GM21367 (cell line): Measurements from ENCODE around the gene KCTD17.

ENCODE experiments used
- ATAC-seq: cut with Tn5 transposase; IDR thresholded peaks from one replicate; pipeline ENCODE4 v1.9.1; 2021; ENCODE audit not compliant: unreplicated experiment

Gene KCTD17, protein sequence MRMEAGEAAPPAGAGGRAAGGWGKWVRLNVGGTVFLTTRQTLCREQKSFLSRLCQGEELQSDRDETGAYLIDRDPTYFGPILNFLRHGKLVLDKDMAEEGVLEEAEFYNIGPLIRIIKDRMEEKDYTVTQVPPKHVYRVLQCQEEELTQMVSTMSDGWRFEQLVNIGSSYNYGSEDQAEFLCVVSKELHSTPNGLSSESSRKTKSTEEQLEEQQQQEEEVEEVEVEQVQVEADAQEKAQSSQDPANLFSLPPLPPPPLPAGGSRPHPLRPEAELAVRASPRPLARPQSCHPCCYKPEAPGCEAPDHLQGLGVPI

DNA sequence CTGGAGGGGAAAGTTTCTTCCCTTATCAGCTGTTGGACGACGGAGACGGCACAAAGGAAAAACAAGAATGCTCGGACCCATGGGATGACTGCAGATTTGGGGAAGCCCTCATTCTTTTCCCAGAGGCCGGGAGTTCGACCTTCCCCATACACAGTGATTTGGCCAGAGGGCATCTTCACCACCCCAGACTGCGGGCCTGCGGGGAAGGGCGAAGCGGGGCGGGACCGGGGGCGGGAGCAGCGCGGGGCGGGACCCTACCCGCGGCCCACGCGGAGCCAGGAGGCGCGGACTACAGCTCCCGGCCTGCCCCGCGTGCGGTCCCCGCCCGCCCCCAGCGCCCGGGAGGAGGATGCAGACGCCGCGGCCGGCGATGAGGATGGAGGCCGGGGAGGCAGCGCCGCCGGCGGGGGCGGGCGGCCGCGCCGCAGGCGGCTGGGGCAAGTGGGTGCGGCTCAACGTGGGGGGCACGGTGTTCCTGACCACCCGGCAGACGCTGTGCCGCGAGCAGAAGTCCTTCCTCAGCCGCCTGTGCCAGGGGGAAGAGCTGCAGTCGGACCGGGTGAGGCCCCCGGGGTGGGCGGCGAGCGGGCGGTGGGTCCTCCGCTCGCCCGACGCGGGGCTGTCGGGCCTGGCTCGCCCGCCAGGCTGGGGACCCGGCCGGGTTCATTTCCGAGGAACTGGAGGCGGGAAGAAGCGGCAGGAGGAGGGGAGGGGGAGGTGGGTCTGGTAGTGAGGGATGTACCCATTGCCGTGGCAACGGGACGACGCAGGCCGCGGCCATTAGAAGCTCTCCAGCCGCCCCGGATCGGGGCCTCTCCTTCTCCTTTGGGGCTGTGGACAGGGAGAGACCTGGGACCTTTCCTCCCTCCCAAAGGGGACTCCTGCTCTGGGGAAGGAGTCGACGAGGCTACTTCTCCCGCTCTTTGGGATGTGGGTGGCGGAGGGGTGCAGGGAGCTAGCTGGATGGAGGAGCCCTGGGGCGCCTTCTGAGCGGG is at the start of gene KCTD17:
TSS of gene KCTD17 (plus strand) at position 352 of the 995 bp plus-strand sequence. CDS start at position 371, 19 bp downstream.
- ATAC-seq: peak; percentile 58

DNA sequence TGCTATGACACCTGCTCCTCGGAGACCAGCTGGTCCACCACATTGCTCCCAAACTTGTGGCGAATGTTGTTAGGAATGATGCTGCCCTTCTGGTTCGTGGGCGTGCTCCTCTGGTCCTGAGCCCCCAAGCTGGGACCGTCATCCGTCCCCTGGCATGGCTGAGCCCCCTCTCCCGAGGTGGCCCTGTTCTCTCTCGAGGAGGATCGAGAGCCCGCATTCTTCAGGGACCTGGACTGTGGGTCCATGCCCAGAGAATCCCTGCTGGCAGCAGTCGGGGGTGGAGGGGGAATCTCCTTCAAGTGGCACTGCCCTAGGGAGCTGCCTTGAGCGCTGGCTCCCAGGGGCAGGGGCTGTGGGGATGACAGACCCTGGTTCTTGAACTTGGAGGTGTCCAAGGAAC is 49.7 kb upstream of the KCTD17 start:
- no peak for ATAC-seq

DNA sequence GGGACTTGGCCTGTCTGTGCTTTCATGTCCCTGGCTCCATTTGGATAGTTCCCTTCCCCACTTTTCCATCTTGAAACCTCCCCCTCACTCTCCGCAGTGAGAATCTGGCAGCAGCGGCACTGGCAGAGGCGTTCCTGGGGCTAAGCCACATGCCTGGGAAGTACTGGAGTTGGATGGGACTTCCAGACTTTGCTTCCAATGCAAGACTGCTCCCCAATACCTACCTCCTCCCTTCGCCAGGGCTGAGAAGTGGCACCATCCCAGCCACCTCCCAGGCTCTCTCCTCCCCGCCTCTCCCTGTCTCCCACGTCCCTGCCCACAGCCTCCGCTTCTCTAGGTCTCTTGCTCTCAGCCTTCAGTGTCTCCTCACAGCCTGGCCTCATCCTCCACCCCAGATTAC is 48.9 kb upstream of the KCTD17 start:
- no peak for ATAC-seq

DNA sequence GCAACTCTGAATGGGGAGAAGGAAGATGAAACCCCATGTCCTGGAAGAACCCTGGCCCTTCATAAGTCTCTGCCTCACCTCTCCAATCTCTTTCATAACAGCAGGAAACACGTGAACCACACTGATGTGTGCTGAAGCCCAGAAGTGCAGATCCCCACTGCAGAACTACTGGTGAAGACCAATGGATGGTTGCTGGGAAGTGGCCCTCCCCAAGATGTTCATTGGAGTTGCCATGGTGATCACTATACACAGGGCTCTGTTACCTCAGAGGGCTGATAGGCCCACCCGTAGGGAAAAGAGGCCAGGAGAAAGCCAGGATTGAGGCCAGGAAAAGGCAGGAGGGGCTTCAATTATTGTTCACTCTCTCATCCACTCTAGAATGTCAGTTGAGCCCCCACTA is 43.9 kb upstream of the KCTD17 start:
- ATAC-seq: no peak

DNA sequence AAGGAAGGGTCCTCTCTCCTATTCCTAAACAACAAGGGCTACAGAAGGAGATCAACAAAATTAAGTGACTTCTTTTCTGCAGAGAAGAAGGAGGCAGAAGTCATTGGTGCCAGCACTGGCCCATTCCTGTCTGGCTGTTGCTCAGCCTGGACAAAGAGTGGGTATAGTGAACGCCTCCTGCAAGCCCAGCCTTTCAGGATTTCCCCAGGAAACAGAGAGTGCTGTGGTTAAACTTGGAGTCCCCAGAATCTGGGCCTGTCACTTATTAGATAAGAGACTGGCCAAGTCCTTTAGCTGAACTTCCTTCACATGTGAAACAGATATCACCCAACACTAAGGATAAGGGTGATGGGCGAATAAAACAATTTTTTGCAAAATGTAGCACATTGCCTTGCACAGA is 43.2 kb upstream of the KCTD17 start:
- no peak for ATAC-seq

DNA sequence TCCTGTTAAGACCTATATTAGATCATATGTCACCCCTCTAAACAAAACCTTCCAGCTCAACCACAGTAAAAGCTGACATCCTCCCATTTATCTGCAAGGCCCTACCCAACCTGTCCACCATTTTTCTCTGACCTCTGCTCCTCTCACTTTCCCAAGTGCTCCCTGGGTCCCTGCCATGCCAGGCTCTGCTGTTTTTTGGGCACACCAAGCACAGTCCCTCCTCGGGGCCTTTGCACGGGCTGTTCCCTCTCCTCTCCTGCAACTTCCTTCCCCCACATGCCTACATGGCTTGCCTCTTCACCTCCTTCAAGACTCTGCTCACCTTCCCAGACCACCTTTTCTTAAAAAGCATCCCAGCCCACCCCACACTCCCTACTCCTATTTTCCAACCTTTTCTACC is 42.1 kb upstream of the KCTD17 start:
- no peak for ATAC-seq

DNA sequence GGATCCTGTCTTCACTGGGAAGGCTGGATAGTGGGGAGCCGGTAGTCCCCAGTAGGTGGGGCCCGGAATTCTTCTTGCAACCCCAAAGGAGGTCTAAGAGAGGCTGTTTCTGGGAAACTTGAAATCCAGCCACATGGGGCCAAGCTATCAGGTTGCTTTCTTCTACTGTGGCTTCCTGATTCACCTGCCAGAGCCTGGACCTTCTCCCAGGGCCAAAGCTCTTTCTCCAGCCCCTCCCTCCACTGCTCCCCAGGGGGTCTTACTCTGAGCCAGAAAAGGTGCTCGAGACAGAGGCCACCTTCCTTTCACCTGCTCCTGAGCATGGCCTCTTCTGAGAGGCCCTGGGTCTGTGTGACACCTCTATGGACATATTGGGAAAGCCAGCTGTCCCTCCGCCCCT is 41.4 kb upstream of the KCTD17 start:
- no peak for ATAC-seq

DNA sequence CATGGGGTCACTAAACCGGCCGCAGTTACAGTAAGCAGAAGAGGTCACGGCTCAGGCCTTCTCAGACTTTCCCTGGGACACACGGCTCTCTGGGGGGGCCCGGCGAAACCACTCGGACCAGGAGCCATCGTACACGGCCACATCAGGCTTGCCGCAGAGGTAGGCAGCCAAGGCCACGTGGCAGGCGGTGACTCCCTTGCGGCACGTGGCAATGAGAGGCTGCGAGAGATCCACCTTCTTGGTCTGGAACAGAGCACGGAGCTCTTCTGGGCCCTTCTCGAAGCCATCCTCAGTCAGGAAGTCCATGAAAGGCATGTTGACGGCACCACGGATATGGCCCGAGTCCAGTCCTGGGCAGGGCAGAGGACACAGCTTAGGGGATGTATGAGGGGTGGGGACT is 40.6 kb upstream of the KCTD17 start:
- ATAC-seq: no peak

DNA sequence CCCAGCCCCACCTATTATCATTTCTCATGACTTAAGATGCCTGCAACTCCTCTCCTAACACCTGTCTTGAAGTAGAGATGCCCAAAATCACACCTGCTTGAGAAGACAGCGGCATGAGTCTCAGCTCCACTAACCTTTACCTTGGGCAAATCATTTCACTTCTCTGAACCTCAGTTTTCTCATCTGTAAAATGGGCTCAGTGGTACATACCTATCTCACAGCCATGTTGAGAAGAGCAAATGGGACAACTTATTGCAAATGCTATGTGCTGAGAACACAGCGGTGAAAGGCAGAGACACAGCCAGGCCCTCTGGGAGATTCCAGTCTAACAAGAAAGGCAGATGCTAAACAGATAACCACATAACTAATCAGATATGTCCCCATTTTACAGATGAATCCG is 40.1 kb upstream of the KCTD17 start:
- no peak for ATAC-seq

DNA sequence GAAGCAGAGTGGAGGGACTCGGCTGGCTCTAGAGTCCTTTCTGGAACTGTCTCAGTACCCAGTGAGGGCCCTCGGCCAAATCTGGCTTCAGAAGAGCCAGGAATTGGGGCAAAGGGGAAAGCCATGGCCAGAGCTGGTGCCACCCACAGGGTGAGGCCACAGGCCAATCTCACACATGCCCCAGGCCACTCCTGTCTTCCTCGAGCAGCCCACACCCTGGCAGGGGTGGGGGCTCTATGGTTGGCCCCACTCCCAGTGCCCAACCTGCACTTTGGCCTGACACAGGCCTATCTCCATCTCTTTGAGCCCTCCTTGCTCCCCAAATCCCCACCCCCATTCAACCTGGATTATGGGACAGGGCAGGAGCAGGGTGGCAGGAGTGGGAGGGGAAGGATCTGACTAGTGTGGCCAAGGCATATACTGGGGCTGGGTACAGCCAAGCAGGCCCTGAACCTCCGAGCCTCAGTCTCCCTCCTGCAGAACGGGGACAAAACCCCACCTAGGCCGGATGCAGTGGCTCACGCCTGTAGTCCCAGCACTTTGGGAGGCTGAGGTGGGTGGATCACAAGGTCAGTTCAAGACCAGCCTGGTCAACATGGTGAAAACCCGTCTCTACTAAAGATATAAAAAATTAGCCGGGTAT is 39.2 kb upstream of the KCTD17 start:
- no peak for ATAC-seq

DNA sequence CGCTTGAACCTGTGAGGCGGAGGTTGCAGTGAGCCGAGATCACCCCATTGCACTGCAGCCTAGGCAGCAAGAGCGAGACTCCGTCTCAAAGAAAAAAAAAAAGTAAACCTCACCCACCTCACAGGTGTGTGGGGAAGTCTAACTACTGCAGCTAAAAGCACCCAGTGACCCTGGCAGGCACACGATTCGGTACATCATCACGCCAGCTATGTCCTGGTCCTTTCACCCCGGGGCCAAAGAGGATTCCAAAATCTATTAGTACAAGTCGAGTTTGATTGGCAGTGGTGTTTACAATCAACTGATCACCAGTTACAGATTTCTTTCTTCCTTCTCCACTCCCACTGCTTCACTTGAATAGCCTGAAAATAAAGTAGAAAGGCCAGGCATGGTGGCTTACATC is 38.6 kb upstream of the KCTD17 start:
- ATAC-seq: no peak

DNA sequence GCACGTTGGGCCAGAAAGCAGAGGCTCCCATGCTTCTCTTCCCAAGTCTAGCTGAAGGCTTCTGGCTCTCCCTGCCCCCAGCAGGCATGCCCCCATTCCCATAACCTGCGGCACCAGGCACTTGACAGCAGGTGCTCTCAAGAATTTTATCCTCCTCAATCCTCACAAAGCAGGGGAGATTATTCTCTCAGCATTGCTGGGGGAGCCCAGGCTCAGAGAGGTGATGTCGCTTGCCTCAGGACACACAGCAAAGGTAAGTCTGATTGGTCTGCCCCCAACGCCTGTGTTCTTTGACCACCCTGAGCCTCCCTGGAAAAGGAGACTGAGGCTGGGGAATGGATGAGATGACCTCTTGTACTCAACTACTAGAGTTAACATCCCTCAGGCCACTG is 37.1 kb upstream of the KCTD17 start:
- no peak for ATAC-seq

DNA sequence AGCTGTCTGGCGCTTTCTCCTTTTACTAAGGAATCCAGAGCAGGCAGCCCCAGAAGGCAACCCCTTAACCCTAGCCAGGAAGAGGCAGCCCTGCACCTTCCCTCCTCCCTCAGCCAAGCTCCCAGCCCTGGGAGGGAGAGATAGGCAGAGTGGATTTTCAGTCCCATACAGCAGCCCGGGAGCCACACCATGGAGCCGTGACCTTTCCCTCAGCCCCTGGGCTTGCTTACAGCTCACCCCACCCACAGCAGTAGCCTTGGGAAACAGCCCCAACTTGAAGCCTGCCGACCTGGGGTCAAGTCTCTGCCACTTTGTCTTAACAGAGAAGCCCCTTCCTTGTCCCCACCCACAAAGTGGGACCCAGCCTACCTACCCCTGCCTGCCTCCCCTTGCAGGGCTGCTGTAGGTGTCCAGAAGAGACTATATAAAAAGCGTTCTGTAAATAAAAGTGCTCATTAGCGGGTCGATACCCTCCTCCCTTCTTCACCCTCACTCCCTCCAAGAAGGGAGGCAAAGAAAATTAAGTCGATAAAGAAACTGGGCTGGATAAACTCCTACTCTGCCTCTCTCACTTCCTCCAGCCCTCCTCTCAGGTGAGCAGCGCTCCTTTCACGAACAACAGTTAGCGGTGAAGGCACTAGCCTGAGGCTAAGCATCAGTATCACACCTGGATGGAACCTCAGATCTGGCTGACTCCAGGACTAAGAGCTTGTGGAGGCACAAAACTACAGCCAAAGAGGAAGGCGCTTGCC is 36.5 kb upstream of the KCTD17 start:
- no peak for ATAC-seq

DNA sequence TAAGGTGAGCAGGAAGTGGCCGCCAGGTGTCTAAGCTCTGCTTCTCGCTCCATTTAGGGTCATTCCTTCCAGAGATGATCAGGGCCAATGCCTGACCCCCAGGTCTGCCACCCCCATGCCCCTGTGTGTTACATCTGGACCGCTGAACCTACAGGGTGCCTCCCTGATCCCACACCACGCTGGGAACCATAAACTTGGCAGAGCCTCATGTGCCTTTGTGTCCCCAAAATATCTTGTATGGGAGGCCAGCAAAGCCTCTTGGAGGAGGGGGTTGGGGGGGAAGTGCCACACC is 36.0 kb upstream of the KCTD17 start:
- no peak for ATAC-seq

DNA sequence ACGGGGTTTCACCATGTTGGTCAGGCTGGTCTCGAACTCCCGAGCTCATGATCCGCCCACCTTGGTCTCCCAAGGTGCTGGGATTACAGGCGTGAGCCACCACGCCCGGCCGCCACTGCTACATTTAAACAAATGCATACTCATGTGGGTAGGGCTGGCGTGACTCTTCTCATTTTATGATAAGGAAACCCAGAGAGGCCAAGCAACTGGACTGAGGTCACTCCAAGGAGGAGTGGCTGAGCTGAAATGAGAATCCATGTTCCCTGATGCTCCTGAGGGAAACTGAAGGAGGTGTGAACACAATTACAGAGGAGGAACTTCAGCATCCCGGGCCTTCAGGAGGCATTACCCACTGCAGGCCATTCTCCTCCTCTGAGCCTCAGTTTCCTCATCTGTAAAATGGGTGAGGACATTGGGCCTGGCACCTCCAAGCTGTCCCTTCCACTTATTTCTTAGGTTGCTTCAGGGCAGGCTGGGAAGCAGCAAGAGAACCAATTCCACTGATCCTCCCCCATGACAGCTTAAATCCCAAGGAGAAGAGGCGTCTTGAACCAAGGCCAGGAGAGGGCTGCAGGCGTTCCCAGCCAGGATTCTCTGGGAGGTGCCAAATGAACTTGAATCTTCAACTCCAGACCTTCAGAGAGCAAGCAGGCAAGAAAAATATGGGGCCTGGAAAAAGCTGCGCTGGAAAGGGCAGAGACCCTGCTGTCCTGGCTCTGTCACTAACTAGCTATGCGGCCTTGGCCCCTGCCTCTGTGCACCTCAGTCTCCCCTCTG is 35.2 kb upstream of the KCTD17 start:
- ATAC-seq: no peak

DNA sequence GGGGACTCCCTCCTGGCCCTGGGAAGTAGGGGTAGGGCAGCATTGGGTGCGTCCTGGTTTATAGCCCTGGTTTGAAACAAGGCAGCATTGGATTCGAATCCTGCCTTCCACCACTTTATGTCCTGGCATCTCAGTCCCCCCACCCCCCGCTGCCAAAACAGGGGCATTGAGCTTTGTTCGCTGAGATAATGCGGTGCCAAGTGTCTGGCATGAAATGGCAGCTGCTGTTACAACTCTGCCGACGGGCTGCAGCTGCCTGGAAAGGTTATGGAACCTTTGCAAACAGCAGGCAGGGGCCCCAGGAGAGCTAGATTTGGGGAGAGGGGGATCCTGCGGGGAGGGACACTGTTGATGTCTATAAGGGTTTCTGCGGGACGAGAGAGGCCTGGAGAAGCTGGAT is 34.2 kb upstream of the KCTD17 start:
- no peak for ATAC-seq

DNA sequence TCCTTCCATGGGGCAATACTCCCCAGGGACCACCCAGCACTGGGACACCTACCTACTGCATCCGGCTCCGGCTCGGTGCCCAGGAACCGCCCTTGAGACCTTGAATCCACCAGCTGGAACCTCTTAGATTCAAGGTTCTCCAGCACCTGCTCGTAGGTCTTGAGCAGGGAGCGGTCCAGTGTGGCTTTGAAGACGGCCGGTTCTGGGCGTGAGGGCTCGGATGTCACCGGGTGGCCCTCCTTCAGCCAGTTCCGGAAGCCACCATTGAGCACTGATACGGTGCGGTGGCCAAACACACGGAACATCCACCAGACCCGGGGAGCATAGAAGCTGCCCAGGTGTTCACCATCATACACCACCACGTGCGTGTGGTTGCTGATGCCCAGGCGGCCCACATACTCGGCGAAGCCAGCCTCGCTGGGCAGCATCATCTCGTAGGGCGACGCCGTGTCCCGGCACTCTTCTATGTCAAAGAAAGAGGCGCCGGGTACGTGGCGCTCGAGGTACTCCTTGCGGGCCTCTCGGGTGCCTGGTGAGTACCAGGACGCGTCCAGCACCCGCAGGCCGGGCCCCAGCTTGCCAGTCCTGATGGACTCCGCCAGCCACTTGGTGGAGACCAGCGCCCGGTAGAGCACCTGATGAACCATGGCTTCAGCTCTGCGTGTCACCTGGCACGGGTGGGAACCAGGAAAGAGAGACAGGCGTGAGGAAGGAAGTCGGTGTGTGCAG is 33.3 kb upstream of the KCTD17 start:
- no peak for ATAC-seq

DNA sequence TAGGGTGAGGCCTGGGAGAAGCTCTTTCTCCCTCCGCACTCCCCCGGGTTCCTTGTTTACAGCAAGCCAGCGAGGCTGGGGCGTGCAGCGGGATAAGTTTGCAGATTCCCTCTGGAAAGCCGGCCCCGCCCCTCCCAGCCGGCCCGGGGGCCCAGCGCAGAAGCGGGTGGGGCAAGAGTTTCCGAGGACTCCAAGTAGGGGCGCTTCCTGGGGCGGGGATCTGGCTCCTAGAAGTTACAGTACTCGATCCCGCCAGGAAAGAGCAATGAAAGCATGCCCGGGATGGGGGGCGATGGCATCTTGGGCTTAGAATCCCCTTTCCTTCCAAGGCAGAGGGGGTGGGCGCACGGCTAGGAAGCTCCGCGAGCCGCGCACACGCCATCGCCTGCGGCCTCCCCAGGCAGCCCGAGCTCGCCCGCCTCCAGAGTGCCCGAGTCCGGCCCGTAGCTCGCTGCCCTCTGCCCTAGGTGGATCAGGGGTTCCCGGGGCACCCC is 32.7 kb upstream of the KCTD17 start:
- ATAC-seq: no peak

DNA sequence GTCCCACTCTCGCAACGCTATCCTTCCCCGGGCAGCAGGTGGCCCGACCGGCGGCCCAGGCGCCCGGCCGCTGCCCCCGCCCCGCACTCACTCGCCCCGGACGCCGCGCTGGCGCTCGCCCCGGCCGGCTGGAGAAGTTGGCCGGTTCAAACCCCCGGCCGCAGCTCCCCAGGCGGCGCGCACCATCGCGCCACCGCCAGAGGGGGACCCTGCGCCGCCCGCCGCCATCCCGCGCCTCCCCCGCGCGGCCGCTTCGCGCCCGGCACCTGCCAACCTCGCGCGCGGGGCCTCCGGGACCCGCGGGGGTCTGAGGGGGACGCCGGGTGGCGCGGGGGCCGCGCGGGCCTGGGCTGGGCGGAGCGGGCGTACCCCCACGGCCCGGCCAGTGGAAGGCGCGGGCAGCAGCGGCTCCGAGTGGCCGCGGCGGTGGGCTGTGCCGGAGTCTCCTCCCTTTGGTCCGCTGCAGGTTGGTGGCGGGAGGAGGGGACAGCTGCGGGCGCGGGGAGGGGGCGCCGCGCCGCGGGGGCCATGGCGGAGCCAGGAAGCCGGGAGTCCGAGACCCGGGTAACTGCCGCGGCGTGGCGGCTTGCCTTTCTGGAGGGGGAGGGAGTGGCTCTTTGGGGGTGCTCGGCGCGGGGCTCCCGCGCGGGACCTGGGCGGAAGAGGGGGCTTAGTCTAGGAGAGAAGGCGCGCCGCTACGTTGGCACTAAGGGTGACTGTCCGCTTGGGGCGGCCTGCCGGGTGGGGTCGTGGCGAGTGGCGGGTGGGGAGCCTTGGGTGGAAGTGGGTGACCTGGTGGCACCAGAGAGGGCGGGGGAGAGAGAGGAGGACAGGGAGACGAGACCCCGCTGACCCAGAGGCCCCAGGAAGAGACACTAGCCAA is 32.0 kb upstream of the KCTD17 start, which contains the start of the genes MPST and TST:
TSS of gene MPST (plus strand) at position 434 of the 883 bp plus-strand sequence. CDS start at position 529, 95 bp downstream.
TSS of gene TST (minus strand) at position 139 of the 883 bp plus-strand sequence. CDS start 715 bp downstream, outside the sequence.
- peak; percentile 46 for ATAC-seq
